Activated CD4-positive, alpha-beta T cell treated with anti-CD3 and anti-CD28 coated beads, Interleukin-2, amount 50 U/mL, for 48 hours (primary cell): ENCODE results near the gene CFAP61.
"Not testable (repeated sequence)": the region's sequence is repeated elsewhere in the genome, so short reads cannot be mapped to it uniquely, and the experiment has no call there.

Experiments used
- DNase-seq, 2 experiments: peaks; one replicate each; pipeline ENCODE4 v3.0.0-alpha.2; 2020

Gene CFAP61

DNA sequence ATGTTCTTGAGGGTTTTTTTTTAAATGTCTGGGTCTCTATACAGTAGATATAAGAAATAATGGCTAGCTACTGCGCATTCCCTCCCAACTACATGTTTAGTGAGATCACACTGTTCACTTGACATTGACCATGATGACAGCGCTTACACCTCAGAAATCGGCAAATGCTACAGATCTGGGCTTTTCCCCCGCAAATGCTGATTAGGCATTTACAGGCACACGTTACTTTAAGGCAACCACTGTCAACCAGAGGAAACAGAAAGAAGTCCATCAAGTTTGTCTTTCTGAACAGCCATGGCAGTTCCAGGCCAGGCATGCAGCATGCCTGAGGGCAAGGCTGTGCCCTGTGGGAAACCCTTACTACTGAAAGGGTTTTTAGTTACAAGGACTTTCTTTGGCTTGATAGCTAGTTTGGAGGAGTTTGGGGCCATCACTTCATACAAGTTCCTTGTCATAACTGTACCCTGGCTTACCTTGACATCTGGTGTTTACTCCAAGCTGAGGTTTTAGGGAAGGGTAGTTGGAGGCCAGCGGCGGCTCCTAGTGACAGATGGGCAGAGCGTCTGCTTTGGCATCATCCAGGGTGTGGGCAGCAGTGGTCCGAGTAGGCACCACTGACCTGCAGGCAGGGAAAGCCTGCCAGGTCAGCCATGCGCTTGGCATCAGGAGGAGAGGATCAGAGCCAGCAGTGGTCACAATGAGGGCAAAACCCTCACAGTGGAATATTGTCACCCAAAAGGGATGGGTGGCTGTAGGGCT, 43.0 kb downstream of the CFAP61 start:
- DNase-seq: no peak

GRCh38 chr20:20096421-20096820, 44.1 kb downstream of the CFAP61 start:
- no peak for DNase-seq

GRCh38 chr20:20100881-20101280, 48.5 kb downstream of the CFAP61 start:
- no peak for DNase-seq

DNA sequence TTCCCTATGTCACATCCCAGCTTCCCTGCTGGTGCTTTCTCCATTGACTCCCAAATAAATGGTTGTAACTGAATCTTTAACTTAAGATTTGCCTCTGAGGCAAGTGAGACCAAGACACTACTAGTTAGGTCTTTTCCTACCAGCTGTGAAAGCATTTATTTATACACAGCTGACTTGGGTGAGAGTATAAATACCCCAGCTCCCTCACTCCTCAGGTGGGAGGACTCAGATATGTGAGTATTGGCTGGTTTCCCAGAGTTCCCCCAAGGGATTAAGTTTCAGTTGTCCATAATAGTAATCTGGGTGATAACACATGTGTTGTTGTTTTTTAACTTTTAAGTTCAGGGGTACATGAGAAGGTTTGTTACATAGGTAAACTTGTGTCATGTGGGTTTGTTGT, 49.8 kb downstream of the CFAP61 start:
- DNase-seq: no peak

GRCh38 chr20:20102716-20103258, 50.5 kb downstream of the CFAP61 start:
- DNase-seq: no peak

- DNase-seq: no peak
These were observed 51.2 kb downstream of the CFAP61 start for GRCh38 chr20:20103486-20103885.

GRCh38 chr20:20123187-20123586, 70.9 kb downstream of the CFAP61 start:
- DNase-seq: not testable (repeated sequence)

GRCh38 chr20:20130399-20130798, 78.1 kb downstream of the CFAP61 start:
- no peak for DNase-seq

GRCh38 chr20:20134941-20135575, 82.7 kb downstream of the CFAP61 start:
- DNase-seq: no peak

DNA sequence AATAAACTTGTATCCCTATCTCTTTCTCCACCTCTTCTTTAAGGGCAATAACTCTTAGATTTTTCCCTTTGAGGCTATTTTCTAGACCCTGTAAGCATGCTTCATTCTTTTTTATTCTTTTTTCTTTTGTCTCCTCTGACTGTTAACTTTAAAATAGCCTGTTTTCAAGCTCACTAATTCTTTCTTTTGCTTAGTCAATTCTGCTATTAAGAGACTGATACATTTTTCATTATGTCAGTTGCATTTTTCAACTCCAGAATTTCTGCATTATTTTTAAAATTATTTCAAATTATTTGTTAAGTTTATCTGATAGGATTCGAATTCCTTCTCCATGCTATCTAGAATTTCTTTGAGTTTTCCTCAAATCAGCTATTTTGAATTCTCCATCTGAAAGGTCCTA, 84.0 kb downstream of the CFAP61 start:
- DNase-seq: no peak

DNA sequence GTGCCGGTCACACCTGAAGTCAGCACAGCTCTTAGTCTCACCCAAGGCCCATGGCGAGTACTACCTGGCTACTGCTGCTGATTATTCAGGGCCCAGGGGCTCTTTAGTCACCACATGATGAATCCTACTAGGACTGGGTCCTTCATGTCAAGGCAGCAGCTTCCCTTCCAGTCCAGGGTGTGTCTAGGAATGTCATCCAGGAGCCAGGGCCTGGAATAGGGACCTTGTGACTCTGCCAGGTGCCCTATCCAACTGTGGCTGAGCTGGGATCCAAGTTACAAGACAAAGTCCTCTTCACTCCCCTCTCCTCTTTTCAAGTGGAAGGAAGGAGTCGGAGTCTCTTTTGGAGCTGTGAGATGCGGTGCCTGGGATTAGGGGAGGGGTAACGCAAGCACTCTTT, 85.5 kb downstream of the CFAP61 start:
- DNase-seq: no peak

GRCh38 chr20:20138301-20139064, 86.2 kb downstream of the CFAP61 start:
- DNase-seq: no peak

- no peak for DNase-seq
These were observed 87.1 kb downstream of the CFAP61 start for GRCh38 chr20:20139403-20139802.

DNA sequence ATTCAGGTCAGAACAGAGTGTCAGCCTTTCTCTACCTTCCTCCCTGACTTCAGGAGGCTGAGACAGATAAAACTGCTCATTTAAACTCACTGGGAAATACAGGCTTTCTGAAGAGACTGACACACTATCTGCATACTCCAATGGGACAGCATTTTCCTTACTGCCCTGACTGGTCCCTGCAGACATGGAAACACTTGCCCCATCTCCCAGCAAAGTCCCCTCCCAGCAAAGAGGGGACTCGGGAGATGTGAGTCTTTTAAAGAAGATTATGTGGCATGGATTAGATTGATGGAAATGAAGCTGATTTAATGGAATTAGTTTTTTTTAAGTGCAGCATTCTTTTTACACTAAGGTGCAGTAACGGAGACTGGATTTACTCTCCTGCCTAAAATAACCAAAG, 90.8 kb downstream of the CFAP61 start:
- DNase-seq: no peak

DNA sequence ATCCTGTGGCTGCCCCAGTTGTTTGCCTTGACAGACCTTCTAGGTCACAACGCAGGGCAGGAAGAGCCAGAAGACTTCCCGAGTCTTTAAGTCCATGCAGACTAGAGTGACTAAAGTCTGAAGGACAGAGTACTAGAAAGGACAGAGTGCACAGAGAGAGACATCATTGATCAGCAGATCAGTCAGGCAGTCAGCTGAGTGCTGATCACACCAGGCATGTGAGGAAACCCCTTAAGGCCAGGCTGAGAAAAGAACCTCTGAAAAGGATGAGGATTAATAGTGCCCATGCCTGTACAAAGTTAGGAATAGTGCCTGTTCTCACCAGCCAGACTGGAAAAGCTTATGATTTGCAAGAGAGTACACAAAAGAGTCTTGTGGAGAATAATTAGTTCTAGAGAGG, 91.3 kb downstream of the CFAP61 start:
- no peak for DNase-seq

DNA sequence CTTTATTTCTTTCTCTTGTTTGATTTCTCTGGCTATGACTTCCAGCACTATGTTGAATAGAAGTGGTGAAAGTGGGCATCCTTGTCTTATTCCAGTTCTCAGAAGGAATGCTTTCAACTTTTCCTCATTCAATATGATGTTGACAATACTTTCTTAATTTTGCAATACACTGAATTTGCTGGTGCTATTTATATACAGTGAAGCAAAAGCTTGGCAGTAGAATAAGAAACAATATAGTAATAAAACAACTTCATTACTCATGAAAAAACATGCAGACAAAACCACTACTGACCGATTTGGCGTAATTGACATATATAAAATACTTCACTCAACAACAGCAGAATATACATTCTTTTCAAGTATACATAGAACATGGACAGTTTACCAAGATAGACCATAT, 96.4 kb downstream of the CFAP61 start:
- DNase-seq: no peak

- DNase-seq: no peak
These were observed 97.9 kb downstream of the CFAP61 start for GRCh38 chr20:20150241-20150640.

DNA sequence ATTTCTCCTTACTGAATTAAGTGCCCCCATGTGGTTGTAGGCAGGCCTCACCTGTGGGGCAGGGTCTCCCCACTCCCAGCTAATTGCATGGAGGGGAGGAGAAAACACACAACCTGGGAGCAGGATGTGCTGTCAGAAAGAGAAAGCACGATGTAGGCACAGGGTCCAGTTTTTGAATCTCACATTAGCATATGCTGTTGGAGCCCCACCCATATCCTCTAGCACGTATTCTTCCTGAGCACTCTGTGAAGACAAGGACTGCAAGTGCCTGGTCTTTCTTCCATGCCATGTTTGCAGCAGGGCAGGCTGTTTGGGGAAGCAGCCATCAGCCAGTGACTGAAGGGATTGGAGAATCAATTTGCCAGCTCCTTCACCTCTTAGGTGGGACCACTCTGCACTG, 108.2 kb downstream of the CFAP61 start:
- DNase-seq: no peak

DNA sequence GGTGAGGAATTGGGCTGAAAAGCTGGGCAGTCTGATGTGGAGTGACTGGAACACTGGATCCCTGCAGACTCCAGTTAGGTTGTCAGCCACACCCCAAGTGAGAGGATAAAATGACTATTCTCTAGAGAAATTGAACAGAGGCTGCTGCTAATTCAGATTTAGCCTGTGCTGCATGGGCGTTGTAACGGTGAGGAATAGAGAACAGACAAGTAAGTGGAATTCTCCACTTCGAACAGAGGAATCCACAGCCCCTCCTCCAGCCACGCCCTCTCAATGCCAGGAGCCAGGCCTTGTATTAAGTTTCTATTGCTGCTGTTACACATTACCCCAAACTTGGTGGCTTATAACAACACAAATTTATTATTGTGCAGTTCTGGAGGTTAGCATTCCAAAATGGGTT, 109.3 kb downstream of the CFAP61 start:
- DNase-seq: no peak

- no peak for DNase-seq
These were observed 115.4 kb downstream of the CFAP61 start for GRCh38 chr20:20167698-20168097.

GRCh38 chr20:20173254-20173653, 120.9 kb downstream of the CFAP61 start:
- no peak for DNase-seq

DNA sequence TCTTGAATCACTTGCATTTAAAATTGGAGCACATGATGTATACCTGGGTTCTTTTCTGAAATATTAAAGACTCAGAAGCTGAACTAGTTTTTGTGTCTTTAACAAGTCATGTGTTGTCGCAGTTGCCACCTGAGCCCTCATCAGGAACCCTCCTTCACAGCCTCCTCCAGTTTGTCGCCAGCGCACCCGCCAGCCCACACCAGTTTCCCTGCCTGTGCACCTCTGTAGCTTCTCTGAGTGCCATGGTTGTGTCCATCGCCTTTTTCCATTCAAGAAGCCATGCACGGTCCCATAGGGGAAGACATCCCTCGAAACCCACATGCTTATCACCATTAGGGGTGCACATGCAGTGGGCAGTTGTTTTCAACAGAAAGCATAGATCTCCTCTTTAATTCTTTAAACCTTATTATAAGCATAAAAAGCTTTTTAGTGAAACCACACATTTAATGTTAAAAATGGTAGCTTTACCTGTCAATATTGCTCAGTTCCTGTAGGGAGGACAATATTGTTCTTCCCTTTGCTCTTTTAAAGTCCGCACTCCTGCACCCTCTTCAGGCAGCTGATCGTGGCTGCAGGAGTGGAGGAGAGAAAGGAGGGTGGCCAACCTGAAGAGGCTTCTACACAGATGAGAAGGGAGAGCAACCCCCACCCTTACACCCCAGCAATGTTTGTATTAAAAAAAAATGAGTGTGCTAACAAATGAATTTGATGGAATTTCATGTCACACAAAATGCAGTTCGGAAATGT, 121.9 kb downstream of the CFAP61 start:
- DNase-seq: no peak

GRCh38 chr20:20181322-20181721, 129.0 kb downstream of the CFAP61 start:
- no peak for DNase-seq
